HG02852 (cell line): ENCODE data around the gene LCLAT1.
"Not testable (repeated sequence)": the region's sequence is repeated elsewhere in the genome, so short reads cannot be mapped to it uniquely, and the experiment has no call there.

Experiments used
- ATAC-seq: cut with Tn5 transposase; IDR thresholded peaks from one replicate; pipeline ENCODE4 v1.9.1; 2021; ENCODE audit warnings: mild to moderate bottlenecking, moderate library complexity; ENCODE audit not compliant: unreplicated experiment

Gene LCLAT1

GRCh38 chr2:30513649-30514048 is 66.6 kb downstream of the LCLAT1 start:
- ATAC-seq = not testable (repeated sequence)

GRCh38 chr2:30514134-30514847 is 67.2 kb downstream of the LCLAT1 start:
- ATAC-seq = no peak

GRCh38 chr2:30514848-30515435 is 67.9 kb downstream of the LCLAT1 start:
- ATAC-seq = no peak

GRCh38 chr2:30516166-30516565 is 69.1 kb downstream of the LCLAT1 start:
- no peak for ATAC-seq

- no peak for ATAC-seq
These were observed 72.8 kb downstream of the LCLAT1 start for GRCh38 chr2:30519796-30520195.

- no peak for ATAC-seq
These were observed 75.4 kb downstream of the LCLAT1 start for GRCh38 chr2:30522421-30522820.

GRCh38 chr2:30527411-30527810 is 80.4 kb downstream of the LCLAT1 start:
- ATAC-seq = no peak

- ATAC-seq = no peak
These were observed 80.8 kb downstream of the LCLAT1 start for GRCh38 chr2:30527859-30528258.

- ATAC-seq = no peak
These were observed 83.3 kb downstream of the LCLAT1 start for GRCh38 chr2:30530346-30530745.

- no peak for ATAC-seq
These were observed 94.6 kb downstream of the LCLAT1 start for GRCh38 chr2:30541680-30542079.

GRCh38 chr2:30545875-30546274 is 98.8 kb downstream of the LCLAT1 start:
- no peak for ATAC-seq

- no peak for ATAC-seq
These were observed 101.3 kb downstream of the LCLAT1 start for GRCh38 chr2:30548386-30548785.

- no peak for ATAC-seq
These were observed 102.0 kb downstream of the LCLAT1 start for GRCh38 chr2:30549096-30549495.

GRCh38 chr2:30559544-30560275 is 112.7 kb downstream of the LCLAT1 start:
- ATAC-seq = no peak

- ATAC-seq = no peak
These were observed 114.3 kb downstream of the LCLAT1 start for GRCh38 chr2:30561349-30561748.

GRCh38 chr2:30565851-30566358 is 118.9 kb downstream of the LCLAT1 start:
- no peak for ATAC-seq

- ATAC-seq = no peak
These were observed 119.6 kb downstream of the LCLAT1 start for GRCh38 chr2:30566631-30567030.

GRCh38 chr2:30567317-30567716 is 120.3 kb downstream of the LCLAT1 start:
- ATAC-seq = no peak

- ATAC-seq = no peak
These were observed 122.9 kb downstream of the LCLAT1 start for GRCh38 chr2:30569946-30570345.

- ATAC-seq = no peak
These were observed 130.1 kb downstream of the LCLAT1 start for GRCh38 chr2:30577151-30577550.

- ATAC-seq = no peak
These were observed 133.3 kb downstream of the LCLAT1 start for GRCh38 chr2:30580391-30580790.

- no peak for ATAC-seq
These were observed 135.5 kb downstream of the LCLAT1 start for GRCh38 chr2:30582521-30582920.
